Esophagus (tissue), 2 donors: ENCODE results near the gene KSR1. TPM values are rescaled to one million over a fixed set of nuclear protein-coding genes. Genes with fewer than 3 reads are reported as not detected.
"Not testable (repeated sequence)": the region's sequence is repeated elsewhere in the genome, so short reads cannot be mapped to it uniquely, and the experiment has no call there.

Experiments
- H3K27ac ChIP-seq, 2 donors: one replicate each; pipeline ENCODE4 v1.5.1; 2013; ENCODE audit warnings: low read depth in 2 of 2, mild to moderate bottlenecking in 2 of 2, inconsistent platforms in 1 of 2, low read length in 1 of 2, moderate library complexity in 1 of 2
- H3K27me3 ChIP-seq, 2 donors: one replicate each; pipeline ENCODE4 v1.6.1; 2013; ENCODE audit warnings: low read length in 2 of 2, control low read depth in 1 of 2, mild to moderate bottlenecking in 1 of 2; ENCODE audit not compliant: insufficient read depth in 2 of 2, control insufficient read depth in 1 of 2
- H3K36me3 ChIP-seq, 2 donors: one replicate each; pipeline ENCODE4 v1.6.1; 2013; ENCODE audit warnings: low read length in 1 of 2; ENCODE audit not compliant: control insufficient read depth in 2 of 2, insufficient read depth in 2 of 2
- H3K4me1 ChIP-seq, 2 donors: one replicate each; pipeline ENCODE4 v1.6.1; 2013; ENCODE audit warnings: low read length in 1 of 2; ENCODE audit not compliant: control insufficient read depth in 2 of 2, insufficient read depth in 2 of 2
- H3K4me3 ChIP-seq, 2 donors: one replicate each; pipeline ENCODE4 v1.5.1; 2013; ENCODE audit warnings: low read length in 2 of 2, mild to moderate bottlenecking in 2 of 2, low read depth in 1 of 2, moderate library complexity in 1 of 2
- H3K9me3 ChIP-seq, 2 donors: one replicate each; pipeline ENCODE4 v1.6.1; 2013; ENCODE audit warnings: mild to moderate bottlenecking in 2 of 2, low read depth in 1 of 2, low read length in 1 of 2, moderate library complexity in 1 of 2; ENCODE audit not compliant: control insufficient read depth in 2 of 2, insufficient read depth in 1 of 2
- WGBS, 2 donors: extraction: QIAGEN DNeasy Blood & Tissue Kit; methylation state at CpG; one replicate each; pipeline ENCODE4 v1.1.7; 2013; 5-methylcytosine and 5-hydroxymethylcytosine counted together
- polyA plus RNA-seq, 2 donors: library from polyadenylated mRNA; stranded (reverse); fragments of 200-250 nt; gene quantifications; one replicate each; pipeline ENCODE4 v1.2.3, GENCODE V29; 2013
- donor health status: healthy with polysubstance abuse.
- donor health status: Bipolar disorder and iron deficiency.

The KSR1 gene
- polyA plus RNA-seq, 2 donors = 35.3 to 52.4 TPM

DNA sequence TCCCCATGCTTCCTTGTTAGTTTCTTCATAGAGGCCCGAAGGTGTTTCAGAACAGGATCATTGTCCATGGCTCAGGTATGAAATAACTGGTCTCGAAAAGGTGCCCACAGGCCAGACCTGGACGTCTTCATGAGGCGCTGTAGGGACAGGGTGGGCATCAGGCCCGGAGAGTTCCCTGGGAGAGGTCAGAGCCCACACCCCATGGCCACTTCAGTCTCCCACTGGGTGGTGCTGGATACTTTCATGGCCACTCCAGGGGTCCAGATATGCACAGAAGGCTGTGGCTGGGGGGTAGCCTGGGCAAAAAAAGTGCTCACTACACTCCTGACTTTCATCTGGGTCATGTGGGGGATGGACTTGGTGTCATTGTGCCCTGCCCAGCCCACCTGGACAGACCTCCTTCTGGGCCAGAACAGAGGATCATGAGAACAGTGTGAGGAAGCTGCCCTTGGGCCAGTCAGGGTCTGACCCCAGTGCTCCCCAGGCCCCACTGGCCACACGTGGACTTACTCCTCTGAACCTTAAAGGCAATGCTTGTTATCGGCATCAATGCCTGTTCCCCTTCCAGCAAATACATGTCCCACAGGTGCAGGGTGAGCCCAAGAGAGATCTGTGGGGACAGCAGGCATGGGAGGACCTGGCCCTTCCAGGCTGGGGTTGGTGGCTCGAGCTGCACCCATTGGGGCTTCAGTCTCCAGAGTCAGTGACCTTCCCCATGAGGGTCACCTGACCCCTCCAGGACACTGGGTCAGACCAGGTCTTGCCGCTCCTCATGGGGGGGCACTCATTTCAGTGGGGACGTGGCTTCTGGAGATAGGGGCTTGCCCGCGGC, 211.6 kb downstream of the KSR1 start:
- no peaks in the 10 kb centered on the region for H3K9me3 ChIP-seq
- H3K27me3 ChIP-seq = no peaks in the 10 kb centered on the region
- H3K4me1 ChIP-seq = no peaks in the 10 kb centered on the region
- H3K36me3 ChIP-seq = no peaks in the 10 kb centered on the region
- H3K27ac ChIP-seq = no peak overlapping the region
- no peak overlapping the region for H3K4me3 ChIP-seq
- WGBS, 2 donors = 86 to 93% methylated on average over 12 of the region's 12 CpGs

DNA sequence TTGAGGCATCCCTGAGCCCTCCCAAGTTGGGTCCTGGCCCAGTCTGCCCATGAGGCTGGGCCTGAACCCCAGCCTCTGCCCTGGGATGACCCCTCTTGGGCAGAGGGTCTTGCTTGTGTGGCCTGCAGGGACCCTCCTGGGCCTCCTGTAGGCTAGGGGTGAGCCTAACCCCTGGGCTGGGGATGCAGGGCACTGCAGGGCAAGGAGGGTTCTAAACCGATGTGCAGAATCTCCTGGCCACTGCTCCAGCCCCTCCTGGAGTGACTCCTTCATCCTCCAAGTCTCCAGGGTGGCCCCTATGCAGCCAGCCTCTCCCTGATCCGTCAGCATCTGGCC, 212.2 kb downstream of the KSR1 start:
- H3K27ac ChIP-seq = no peak overlapping the region
- H3K27me3 ChIP-seq = no peaks in the 10 kb centered on the region
- no peaks in the 10 kb centered on the region for H3K4me1 ChIP-seq
- WGBS, 2 donors = 58 to 82% methylated on average over 2 of the region's 2 CpGs
- H3K36me3 ChIP-seq = no peaks in the 10 kb centered on the region
- H3K9me3 ChIP-seq = no peaks in the 10 kb centered on the region
- no peak overlapping the region for H3K4me3 ChIP-seq

DNA sequence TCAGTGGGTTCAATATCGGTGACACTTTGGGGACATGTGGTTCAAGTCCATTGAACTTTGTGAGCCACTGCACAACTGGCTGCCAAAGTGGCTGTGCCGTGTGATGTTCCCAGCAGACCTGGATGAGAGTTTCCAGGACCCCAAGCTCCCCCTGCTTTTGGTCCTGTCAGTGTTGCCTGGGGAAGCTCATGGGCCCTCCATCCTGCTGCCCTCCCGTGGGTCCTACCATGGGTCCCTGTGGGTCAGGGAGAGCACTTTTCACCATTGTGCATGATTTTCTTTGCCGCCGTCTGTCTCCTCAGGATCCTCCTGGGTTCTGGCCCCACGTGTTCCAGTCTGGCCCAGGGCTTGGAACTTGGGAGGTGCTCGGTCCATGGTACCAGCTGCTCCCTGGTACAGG, 212.9 kb downstream of the KSR1 start:
- H3K4me1 ChIP-seq = no peaks in the 10 kb centered on the region
- no peaks in the 10 kb centered on the region for H3K27me3 ChIP-seq
- H3K9me3 ChIP-seq = no peaks in the 10 kb centered on the region
- WGBS, 2 donors = 89 to 91% methylated on average over 7 of the region's 7 CpGs
- no peak overlapping the region for H3K27ac ChIP-seq
- H3K4me3 ChIP-seq = no peak overlapping the region
- no peaks in the 10 kb centered on the region for H3K36me3 ChIP-seq

DNA sequence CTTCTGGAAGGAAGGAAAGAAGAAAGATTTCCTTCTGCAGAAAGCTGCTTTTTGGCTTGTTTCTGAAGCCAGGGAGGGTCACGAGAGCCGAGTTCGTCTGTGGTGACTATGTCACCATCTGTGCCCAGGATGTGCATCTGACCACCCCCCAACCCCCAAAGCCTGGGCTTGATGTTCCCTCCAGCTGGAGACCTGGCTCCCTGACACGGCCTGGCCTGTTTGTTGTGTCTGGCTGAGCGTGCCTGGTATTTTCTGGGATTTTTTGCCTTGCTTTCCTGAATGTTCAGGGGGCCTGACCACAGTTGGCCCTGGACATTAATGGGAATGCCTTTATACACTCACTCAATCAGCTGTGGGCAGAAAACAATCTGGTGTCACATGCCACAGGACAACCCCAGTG, 213.6 kb downstream of the KSR1 start:
- WGBS, 2 donors = 73 to 75% methylated on average over 5 of the region's 5 CpGs
- H3K4me1 ChIP-seq = no peaks in the 10 kb centered on the region
- no peaks in the 10 kb centered on the region for H3K9me3 ChIP-seq
- H3K36me3 ChIP-seq = no peaks in the 10 kb centered on the region
- H3K27ac ChIP-seq = no peak overlapping the region
- no peaks in the 10 kb centered on the region for H3K27me3 ChIP-seq
- H3K4me3 ChIP-seq = no peak overlapping the region

DNA sequence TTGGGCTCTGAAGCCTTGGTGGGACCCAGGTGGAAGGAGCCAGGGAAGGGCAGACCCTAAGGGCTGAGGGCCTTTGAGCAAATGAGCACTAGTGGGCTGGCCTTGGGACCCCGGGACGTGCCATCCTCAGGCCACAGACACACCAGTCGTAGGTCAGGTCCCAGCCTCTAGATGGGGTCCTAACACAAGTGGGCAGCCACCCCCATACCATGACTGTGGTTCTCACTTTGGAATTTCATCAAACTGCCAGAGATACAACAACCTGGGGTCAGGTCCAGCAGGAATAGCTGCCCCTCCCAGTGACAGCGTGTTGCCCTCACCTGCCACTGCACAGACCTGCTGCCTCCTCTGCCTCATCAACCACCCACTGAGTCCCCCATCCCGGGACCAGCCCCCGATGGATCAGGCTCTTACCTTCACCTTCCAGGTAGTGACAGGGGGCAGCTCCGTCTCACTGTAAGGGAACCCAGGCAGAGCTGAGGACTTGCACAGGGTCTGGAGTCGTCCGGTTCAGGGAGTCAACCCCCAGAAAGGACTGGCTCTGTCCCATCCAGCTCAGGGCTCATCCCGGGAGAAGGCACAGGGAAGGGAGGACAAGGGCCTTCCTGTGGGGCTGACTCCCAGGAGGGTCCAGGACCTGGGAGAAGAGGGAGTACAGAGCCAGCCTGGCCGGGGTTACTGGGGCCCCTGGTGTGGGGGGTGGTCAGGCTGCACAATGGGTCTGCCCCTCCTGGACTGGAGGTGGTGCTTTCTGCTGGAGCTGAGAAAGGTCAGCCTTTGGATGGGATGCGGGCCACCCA, 214.7 kb downstream of the KSR1 start:
- no peaks in the 10 kb centered on the region for H3K27me3 ChIP-seq
- WGBS, 2 donors = 84 to 85% methylated on average over 12 of the region's 12 CpGs
- H3K4me3 ChIP-seq = no peak overlapping the region
- H3K27ac ChIP-seq = no peak overlapping the region
- H3K36me3 ChIP-seq = no peaks in the 10 kb centered on the region
- H3K9me3 ChIP-seq = no peaks in the 10 kb centered on the region
- H3K4me1 ChIP-seq = no peaks in the 10 kb centered on the region

DNA sequence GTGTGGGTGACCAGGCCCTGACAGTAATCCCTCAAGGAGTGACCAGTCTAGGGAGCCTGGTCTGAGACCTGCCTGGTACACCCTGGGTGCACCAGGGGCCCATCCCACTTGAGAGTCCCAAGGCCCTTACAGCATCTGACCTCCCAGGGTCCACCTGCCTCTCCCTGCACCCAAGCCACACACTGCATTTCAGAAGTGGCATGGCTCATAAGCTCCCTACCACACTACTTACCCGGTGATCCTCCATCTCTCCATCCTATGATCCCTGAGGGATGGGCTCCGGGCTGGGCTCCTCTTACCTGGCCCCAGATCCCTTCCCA, 215.3 kb downstream of the KSR1 start:
- no peaks in the 10 kb centered on the region for H3K27me3 ChIP-seq
- no peak overlapping the region for H3K27ac ChIP-seq
- H3K4me1 ChIP-seq = no peaks in the 10 kb centered on the region
- no peaks in the 10 kb centered on the region for H3K9me3 ChIP-seq
- WGBS, 2 donors = 89 to 97% methylated on average over 2 of the region's 2 CpGs
- H3K36me3 ChIP-seq = no peaks in the 10 kb centered on the region
- no peak overlapping the region for H3K4me3 ChIP-seq

DNA sequence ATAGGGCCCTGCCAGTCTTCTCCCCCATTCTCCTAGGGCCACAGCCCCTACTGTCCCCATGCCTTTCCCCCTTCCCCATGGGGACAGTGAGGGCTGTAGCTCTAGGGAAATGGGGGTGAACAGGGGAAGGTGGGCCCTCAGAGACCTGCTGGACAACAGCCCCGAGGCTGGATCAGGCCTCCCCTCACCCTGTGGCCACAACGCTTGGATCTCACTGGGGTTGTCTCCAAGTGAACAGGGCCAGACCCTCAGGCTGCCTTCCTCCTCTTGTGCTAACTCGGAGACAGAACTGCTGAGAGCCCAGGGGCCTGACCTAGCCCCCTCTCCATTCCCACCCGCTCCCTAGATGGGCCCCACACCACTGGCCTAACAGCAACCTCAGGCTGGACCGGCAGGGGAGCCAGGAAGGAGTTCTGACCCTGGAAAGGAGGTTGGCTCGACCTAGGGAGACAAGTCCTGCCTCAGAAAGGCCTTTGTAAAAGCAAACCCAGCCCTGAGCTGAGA, 215.8 kb downstream of the KSR1 start:
- H3K36me3 ChIP-seq, H3K27ac ChIP-seq, H3K4me1 ChIP-seq, H3K4me3 ChIP-seq, H3K27me3 ChIP-seq, H3K9me3 ChIP-seq: not testable (repeated sequence)
- 65 to 72% methylated on average over 6 of the region's 6 CpGs for WGBS, 2 donors

DNA sequence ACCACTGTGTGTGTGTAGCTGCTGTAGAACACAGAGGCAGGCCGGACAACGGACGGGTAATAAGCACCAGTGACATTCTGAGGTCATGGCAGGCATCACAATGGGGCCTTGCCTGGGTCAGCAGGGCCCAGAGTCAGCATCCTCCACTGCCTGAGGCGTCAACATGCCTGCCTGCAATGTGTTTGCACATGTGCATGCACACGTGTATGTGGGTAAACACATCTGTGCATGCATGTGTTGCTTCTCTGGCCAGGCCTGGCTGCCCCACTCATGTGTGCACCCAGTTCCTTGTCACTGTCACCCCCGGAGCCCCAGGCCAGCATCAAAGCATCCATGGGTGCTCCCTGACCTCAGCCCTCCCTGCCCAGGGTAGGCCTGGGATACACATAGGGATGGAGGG, 218.1 kb downstream of the KSR1 start:
- H3K27ac ChIP-seq = no peak overlapping the region
- WGBS, 2 donors = 84 to 87% methylated on average over 6 of the region's 6 CpGs
- H3K27me3 ChIP-seq = no peaks in the 10 kb centered on the region
- no peaks in the 10 kb centered on the region for H3K4me1 ChIP-seq
- no peaks in the 10 kb centered on the region for H3K36me3 ChIP-seq
- H3K9me3 ChIP-seq = no peaks in the 10 kb centered on the region
- H3K4me3 ChIP-seq = no peak overlapping the region
